Measurements from ENCODE around the gene JAKMIP1. TPM values are rescaled to one million over a fixed set of nuclear protein-coding genes. Genes with fewer than 3 reads are reported as not detected.

JAKMIP1 gene
- polyA plus RNA-seq, 2 donors = 0.13 to 0.31 TPM

DNA sequence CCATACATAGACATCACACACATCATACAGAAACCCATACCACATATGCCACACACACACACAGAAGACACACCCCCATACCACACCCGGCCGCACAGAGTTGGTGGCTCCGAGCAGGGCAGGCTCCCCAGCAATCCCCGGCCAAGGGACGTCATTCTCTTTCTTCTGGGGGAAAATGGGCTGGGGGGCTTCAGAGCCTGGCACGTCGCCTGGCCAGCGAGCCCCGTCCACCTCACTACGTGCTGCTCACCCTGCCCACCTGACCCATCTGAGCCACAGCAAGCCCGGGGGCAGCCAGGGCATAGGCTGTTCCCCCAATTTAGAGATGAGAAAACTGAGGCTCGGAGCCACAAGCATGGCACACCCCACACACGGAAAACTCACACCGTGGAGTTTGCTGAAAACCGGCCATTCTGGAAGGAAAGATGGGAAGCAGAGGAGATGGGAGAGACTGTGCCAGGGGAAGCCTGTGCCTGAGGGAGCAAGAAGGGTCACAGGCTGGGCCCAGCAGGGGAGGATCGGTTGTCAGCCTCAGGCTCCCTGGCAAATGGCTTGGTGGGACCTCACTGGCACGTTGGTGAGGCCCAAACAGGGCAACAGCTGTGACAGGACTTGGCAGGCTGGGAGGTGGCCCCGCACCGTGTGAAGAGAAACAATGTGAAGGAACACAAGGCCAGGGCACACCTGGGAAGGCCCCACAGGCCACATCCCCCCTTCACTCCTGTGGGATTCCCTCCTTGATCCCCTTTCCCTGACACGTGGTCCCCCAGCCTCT is 73.2 kb downstream of the JAKMIP1 start:
- Histone ChIP-seq H3K36me3 (ENCODE audit: control insufficient read depth in 2 of 2, insufficient read depth in 2 of 2, low read length in 1 of 2) (no peaks in the 10 kb centered on the region), H3K9me3 (ENCODE audit: control insufficient read depth in 2 of 2, insufficient read depth in 1 of 2, low read depth in 1 of 2, low read length in 1 of 2) (no peaks in the 10 kb centered on the region), H3K27ac (ENCODE audit: low read depth in 2 of 2, low read length in 1 of 2) (no peak overlapping the region), H3K4me1 (ENCODE audit: control insufficient read depth in 2 of 2, insufficient read depth in 2 of 2, low read length in 1 of 2) (no peaks in the 10 kb centered on the region), H3K4me3 (ENCODE audit: low read depth in 1 of 2, low read length in 2 of 2) (no peak overlapping the region), H3K27me3 (ENCODE audit: control insufficient read depth in 1 of 2, insufficient read depth in 2 of 2, low read length in 2 of 2) (no peaks in the 10 kb centered on the region)
- WGBS, 2 donors = 74 to 80% methylated on average over 20 of the region's 20 CpGs

DNA sequence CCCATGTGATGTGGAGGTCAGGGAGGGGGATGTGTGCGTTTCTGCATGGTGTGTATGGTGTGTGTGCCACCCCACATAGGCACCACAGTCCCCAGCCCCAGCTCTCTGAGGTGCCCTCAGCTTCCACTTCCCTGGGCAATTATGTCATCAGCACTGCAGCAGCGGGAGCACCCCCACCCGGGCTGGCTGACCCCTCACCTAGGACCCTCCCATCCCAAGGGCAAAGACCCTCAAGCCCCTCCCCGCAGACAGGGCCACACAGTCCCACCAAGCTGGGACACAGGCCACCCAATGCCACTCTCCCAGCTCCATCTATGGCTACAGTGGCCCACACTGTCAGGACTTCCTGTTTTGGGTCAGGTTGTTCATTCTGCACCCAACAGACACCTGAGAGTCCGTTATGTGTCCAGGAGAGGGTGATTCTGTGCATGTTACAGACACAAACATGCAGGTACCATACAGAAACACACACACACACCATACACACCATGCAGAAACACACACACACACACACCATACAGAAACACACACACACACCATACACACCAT is 75.2 kb downstream of the JAKMIP1 start:
- no peaks in the 10 kb centered on the region for H3K9me3 ChIP-seq (ENCODE audit: control insufficient read depth in 2 of 2, insufficient read depth in 1 of 2, low read depth in 1 of 2, low read length in 1 of 2)

DNA sequence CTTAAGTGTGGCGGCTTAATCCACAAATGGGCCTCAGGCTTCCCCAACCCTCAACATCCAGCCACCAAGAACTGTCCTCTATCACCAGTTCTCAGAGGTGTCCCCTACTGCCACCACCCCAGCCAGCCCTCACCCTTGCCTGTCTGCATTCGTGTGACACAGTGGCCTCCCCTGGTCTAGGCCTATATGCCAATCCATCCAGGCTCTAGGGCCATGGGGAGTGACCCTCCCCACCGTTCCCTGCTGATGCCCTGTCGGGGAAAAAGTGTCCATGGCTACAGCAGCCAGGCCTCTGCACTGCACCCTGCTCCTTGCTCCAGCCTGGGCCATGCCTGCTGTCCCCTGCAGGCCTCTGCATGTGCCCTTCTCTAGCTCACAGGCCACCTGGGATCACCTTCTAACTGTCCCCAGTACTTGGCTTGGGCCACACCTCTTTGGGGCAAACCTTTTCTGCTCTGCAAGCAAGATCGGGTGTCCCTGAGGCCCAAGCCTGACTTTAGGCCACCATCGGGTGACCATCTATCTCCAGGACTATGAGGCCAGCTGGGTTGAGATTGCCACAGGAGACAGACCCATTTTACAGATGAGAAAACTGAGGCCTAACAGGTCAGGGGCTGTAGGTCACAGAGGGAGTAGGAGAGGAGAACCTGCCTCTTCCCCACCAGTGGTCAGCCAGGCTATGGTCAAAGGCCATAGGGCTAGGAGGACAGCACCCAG is 75.8 kb downstream of the JAKMIP1 start:
- H3K36me3 ChIP-seq (ENCODE audit: control insufficient read depth in 2 of 2, insufficient read depth in 2 of 2, low read length in 1 of 2) = no peaks in the 10 kb centered on the region
- no peaks in the 10 kb centered on the region for H3K27me3 ChIP-seq (ENCODE audit: control insufficient read depth in 1 of 2, insufficient read depth in 2 of 2, low read length in 2 of 2)
- 92% methylated on average over 6 of the region's 6 CpGs for WGBS, 2 donors
- no peak overlapping the region for H3K4me3 ChIP-seq (ENCODE audit: low read depth in 1 of 2, low read length in 2 of 2)
- H3K9me3 ChIP-seq (ENCODE audit: control insufficient read depth in 2 of 2, insufficient read depth in 1 of 2, low read depth in 1 of 2, low read length in 1 of 2) = no peaks in the 10 kb centered on the region
- no peaks in the 10 kb centered on the region for H3K4me1 ChIP-seq (ENCODE audit: control insufficient read depth in 2 of 2, insufficient read depth in 2 of 2, low read length in 1 of 2)
- H3K27ac ChIP-seq (ENCODE audit: low read depth in 2 of 2, low read length in 1 of 2) = no peak overlapping the region

More for the DNA sequence above, 75.2 kb downstream of the JAKMIP1 start:
- H3K27ac ChIP-seq (ENCODE audit: low read depth in 2 of 2, low read length in 1 of 2) = no peak overlapping the region
- H3K27me3 ChIP-seq (ENCODE audit: control insufficient read depth in 1 of 2, insufficient read depth in 2 of 2, low read length in 2 of 2) = no peaks in the 10 kb centered on the region
- H3K4me1 ChIP-seq (ENCODE audit: control insufficient read depth in 2 of 2, insufficient read depth in 2 of 2, low read length in 1 of 2) = no peaks in the 10 kb centered on the region
- WGBS, 2 donors = 65 to 67% methylated on average over 5 of the region's 5 CpGs
- no peaks in the 10 kb centered on the region for H3K36me3 ChIP-seq (ENCODE audit: control insufficient read depth in 2 of 2, insufficient read depth in 2 of 2, low read length in 1 of 2)
- H3K4me3 ChIP-seq (ENCODE audit: low read depth in 1 of 2, low read length in 2 of 2) = no peak overlapping the region

DNA sequence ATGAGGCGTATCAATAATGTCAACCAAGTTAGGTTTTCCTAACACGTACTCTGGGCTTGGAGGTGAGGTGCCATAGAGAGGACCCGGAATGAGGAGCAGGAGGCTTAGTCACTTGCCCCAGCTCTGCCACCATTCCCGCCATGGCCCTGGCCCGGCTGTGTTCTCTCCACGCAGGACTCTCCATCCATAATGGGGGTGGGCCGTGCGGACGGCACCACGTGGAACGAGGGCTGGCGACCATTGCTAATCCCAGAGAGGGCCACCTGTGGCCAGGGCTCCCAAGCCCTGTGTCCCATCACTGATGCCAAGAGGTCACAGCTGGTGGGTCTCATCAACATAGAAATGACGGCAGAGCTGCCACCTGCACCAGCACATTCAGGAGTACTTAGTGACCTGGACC is 76.4 kb downstream of the JAKMIP1 start:
- H3K4me1 ChIP-seq (ENCODE audit: control insufficient read depth in 2 of 2, insufficient read depth in 2 of 2, low read length in 1 of 2) = no peaks in the 10 kb centered on the region
- no peaks in the 10 kb centered on the region for H3K9me3 ChIP-seq (ENCODE audit: control insufficient read depth in 2 of 2, insufficient read depth in 1 of 2, low read depth in 1 of 2, low read length in 1 of 2)
- no peak overlapping the region for H3K27ac ChIP-seq (ENCODE audit: low read depth in 2 of 2, low read length in 1 of 2)
- 96% methylated on average over 13 of the region's 13 CpGs for WGBS, 2 donors
- H3K4me3 ChIP-seq (ENCODE audit: low read depth in 1 of 2, low read length in 2 of 2) = no peak overlapping the region
- no peaks in the 10 kb centered on the region for H3K27me3 ChIP-seq (ENCODE audit: control insufficient read depth in 1 of 2, insufficient read depth in 2 of 2, low read length in 2 of 2)
- H3K36me3 ChIP-seq (ENCODE audit: control insufficient read depth in 2 of 2, insufficient read depth in 2 of 2, low read length in 1 of 2) = no peaks in the 10 kb centered on the region

DNA sequence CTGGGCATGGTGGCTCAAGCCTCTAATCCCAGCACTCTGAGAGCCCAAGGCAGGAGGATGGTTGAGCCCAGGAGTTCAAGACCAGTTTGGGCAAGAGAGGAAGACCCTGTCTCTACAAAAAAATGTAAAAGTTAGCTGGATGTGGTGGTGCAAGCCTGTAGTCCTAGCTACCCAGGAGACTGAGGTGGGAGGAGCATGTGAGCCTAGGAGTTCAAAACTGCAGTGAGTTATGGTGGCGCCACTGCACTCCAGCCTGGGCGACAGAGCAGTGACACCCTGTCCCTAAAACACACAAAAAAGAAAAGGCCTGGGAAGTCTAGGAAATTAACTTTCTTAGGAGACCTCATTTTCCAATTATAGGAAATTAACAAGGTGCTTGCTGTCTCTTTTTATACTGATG is 76.8 kb downstream of the JAKMIP1 start:
- WGBS, 2 donors = 74 to 82% methylated on average over 2 of the region's 2 CpGs
- Histone ChIP-seq H3K4me1 (ENCODE audit: control insufficient read depth in 2 of 2, insufficient read depth in 2 of 2, low read length in 1 of 2) (no peaks in the 10 kb centered on the region), H3K27me3 (ENCODE audit: control insufficient read depth in 1 of 2, insufficient read depth in 2 of 2, low read length in 2 of 2) (no peaks in the 10 kb centered on the region), H3K27ac (ENCODE audit: low read depth in 2 of 2, low read length in 1 of 2) (no peak overlapping the region), H3K36me3 (ENCODE audit: control insufficient read depth in 2 of 2, insufficient read depth in 2 of 2, low read length in 1 of 2) (no peaks in the 10 kb centered on the region), H3K4me3 (ENCODE audit: low read depth in 1 of 2, low read length in 2 of 2) (no peak overlapping the region), H3K9me3 (ENCODE audit: control insufficient read depth in 2 of 2, insufficient read depth in 1 of 2, low read depth in 1 of 2, low read length in 1 of 2) (no peaks in the 10 kb centered on the region)

DNA sequence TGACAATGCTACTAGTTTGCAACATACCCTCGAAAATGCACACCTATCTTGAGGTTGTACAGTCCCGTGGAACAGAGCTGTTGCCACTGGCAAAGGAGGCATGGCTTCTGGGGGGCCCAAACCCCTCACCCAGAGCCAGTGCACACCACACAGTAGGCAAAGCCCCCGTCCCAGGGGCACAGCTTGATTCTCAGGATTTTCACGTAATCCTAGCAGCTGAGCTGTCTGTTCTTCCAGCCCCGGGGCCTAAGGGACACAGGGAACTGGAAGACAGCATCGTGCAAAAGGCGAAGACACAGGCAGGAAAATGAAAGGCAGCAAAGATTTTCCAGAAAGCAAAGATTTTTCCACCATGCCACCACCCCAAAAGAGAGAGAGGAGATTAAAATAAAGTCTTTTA is 77.2 kb downstream of the JAKMIP1 start:
- H3K36me3 ChIP-seq (ENCODE audit: control insufficient read depth in 2 of 2, insufficient read depth in 2 of 2, low read length in 1 of 2) = no peaks in the 10 kb centered on the region
- H3K4me1 ChIP-seq (ENCODE audit: control insufficient read depth in 2 of 2, insufficient read depth in 2 of 2, low read length in 1 of 2) = no peaks in the 10 kb centered on the region
- H3K9me3 ChIP-seq (ENCODE audit: control insufficient read depth in 2 of 2, insufficient read depth in 1 of 2, low read depth in 1 of 2, low read length in 1 of 2) = no peaks in the 10 kb centered on the region
- WGBS, 2 donors = 77% methylated on average over 7 of the region's 7 CpGs
- no peak overlapping the region for H3K27ac ChIP-seq (ENCODE audit: low read depth in 2 of 2, low read length in 1 of 2)
- H3K4me3 ChIP-seq (ENCODE audit: low read depth in 1 of 2, low read length in 2 of 2) = no peak overlapping the region
- no peaks in the 10 kb centered on the region for H3K27me3 ChIP-seq (ENCODE audit: control insufficient read depth in 1 of 2, insufficient read depth in 2 of 2, low read length in 2 of 2)

DNA sequence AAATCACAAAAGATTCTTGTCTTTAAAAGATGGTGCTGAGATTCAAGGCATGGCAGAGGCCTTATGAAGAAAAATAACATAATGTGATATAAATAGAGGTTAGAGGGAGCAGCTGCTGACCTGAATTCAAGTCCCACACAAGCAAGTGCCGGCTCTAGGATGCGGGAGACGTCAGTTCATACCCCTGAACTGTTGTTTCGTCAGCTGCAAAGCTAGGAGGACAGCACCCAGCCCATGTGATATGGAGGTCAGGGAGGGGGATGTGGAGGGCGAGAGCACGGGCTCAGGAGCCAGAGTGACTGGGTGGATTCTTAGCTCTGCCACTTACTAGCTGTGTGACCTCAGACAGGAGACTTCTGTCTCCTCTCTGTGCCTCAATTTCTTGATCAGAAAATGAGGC is 77.9 kb downstream of the JAKMIP1 start:
- Histone ChIP-seq H3K27me3 (ENCODE audit: control insufficient read depth in 1 of 2, insufficient read depth in 2 of 2, low read length in 2 of 2) (no peaks in the 10 kb centered on the region), H3K36me3 (ENCODE audit: control insufficient read depth in 2 of 2, insufficient read depth in 2 of 2, low read length in 1 of 2) (no peaks in the 10 kb centered on the region), H3K9me3 (ENCODE audit: control insufficient read depth in 2 of 2, insufficient read depth in 1 of 2, low read depth in 1 of 2, low read length in 1 of 2) (no peaks in the 10 kb centered on the region), H3K27ac (ENCODE audit: low read depth in 2 of 2, low read length in 1 of 2) (no peak overlapping the region), H3K4me1 (ENCODE audit: control insufficient read depth in 2 of 2, insufficient read depth in 2 of 2, low read length in 1 of 2) (no peaks in the 10 kb centered on the region), H3K4me3 (ENCODE audit: low read depth in 1 of 2, low read length in 2 of 2) (no peak overlapping the region)
- WGBS, 2 donors = 72 to 74% methylated on average over 6 of the region's 6 CpGs

DNA sequence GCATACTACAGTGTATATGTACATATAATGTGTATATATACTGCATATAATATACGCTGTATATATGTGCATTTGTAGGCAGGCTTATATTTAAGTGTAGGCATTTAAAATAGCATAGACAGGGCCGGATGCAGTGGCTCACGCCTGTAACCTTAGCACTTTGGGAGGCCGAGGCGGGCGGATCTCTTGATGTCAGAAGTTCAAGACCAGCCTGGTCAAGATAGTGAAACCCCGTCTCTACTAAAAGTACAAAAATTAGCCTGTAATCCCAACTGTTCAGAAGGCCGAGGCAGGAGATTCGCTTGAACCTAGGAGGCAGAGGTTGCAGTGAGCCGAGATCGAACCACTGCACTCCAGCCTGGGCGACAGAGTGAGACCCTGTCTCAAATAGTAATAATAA is 78.4 kb downstream of the JAKMIP1 start:
- WGBS, 2 donors = 86 to 87% methylated on average over 12 of the region's 12 CpGs
- Histone ChIP-seq H3K27me3 (ENCODE audit: control insufficient read depth in 1 of 2, insufficient read depth in 2 of 2, low read length in 2 of 2) (no peaks in the 10 kb centered on the region), H3K27ac (ENCODE audit: low read depth in 2 of 2, low read length in 1 of 2) (no peak overlapping the region), H3K4me1 (ENCODE audit: control insufficient read depth in 2 of 2, insufficient read depth in 2 of 2, low read length in 1 of 2) (no peaks in the 10 kb centered on the region), H3K36me3 (ENCODE audit: control insufficient read depth in 2 of 2, insufficient read depth in 2 of 2, low read length in 1 of 2) (no peaks in the 10 kb centered on the region), H3K4me3 (ENCODE audit: low read depth in 1 of 2, low read length in 2 of 2) (no peak overlapping the region), H3K9me3 (ENCODE audit: control insufficient read depth in 2 of 2, insufficient read depth in 1 of 2, low read depth in 1 of 2, low read length in 1 of 2) (no peaks in the 10 kb centered on the region)

DNA sequence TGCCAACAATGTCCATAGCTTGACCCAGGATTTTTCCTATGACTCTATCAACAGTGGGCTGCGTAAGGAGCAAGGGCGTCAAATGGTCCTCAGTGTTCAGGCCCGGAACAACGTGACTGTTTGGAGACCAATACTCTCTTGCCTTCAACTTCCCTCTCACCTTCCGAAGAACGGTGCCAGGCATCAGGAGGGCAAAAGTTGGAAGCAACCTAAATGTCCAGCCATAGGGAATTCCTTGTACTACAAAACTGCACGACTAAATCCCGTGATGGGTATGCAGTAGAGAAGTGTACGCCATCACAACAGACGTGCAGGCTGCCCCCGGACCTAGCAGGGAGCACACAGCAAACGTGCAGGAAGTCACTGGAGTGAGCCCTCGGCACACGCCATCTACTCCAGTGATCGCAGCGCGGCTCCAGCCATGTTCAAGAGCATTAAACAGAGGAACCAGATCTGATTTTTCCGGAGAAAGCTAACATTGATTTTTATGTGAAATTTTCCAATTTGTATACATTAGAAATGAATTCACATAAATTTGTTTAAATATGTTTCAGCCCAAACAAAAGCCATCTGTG is 79.0 kb downstream of the JAKMIP1 start:
- H3K4me1 ChIP-seq (ENCODE audit: control insufficient read depth in 2 of 2, insufficient read depth in 2 of 2, low read length in 1 of 2) = no peaks in the 10 kb centered on the region
- H3K27ac ChIP-seq (ENCODE audit: low read depth in 2 of 2, low read length in 1 of 2) = no peak overlapping the region
- no peaks in the 10 kb centered on the region for H3K9me3 ChIP-seq (ENCODE audit: control insufficient read depth in 2 of 2, insufficient read depth in 1 of 2, low read depth in 1 of 2, low read length in 1 of 2)
- H3K27me3 ChIP-seq (ENCODE audit: control insufficient read depth in 1 of 2, insufficient read depth in 2 of 2, low read length in 2 of 2) = no peaks in the 10 kb centered on the region
- 92 to 93% methylated on average over 18 of the region's 18 CpGs for WGBS, 2 donors
- peak overlapping the region in 1 of 2 donors; percentile 12 for H3K4me3 ChIP-seq (ENCODE audit: low read depth in 1 of 2, low read length in 2 of 2)
- no peaks in the 10 kb centered on the region for H3K36me3 ChIP-seq (ENCODE audit: control insufficient read depth in 2 of 2, insufficient read depth in 2 of 2, low read length in 1 of 2)
